Osteocyte (in vitro differentiated cells): ENCODE data around the gene PLEKHG4. TPM values are rescaled to one million over a fixed set of nuclear protein-coding genes. Genes with fewer than 3 reads are reported as not detected.

ENCODE experiments used
- DNase-seq: peaks from one replicate; pipeline ENCODE4 v3.0.0; 2021; ENCODE audit warnings: mixed read lengths; ENCODE audit not compliant: unreplicated experiment; ENCODE audit errors: extremely low spot score
- H3K27ac Mint-ChIP-seq: one replicate; pipeline ENCODE4 v1.8.0; 2021; ENCODE audit warnings: mild to moderate bottlenecking, mixed read lengths; ENCODE audit not compliant: unreplicated experiment
- H3K27me3 Mint-ChIP-seq: one replicate; pipeline ENCODE4 v1.8.0; 2021; ENCODE audit warnings: mixed read lengths; ENCODE audit not compliant: unreplicated experiment
- H3K36me3 Mint-ChIP-seq: one replicate; pipeline ENCODE4 v1.8.0; 2021; ENCODE audit warnings: mixed read lengths; ENCODE audit not compliant: unreplicated experiment
- H3K4me1 Mint-ChIP-seq: one replicate; pipeline ENCODE4 v1.8.0; 2021; ENCODE audit warnings: mixed read lengths; ENCODE audit not compliant: unreplicated experiment
- H3K4me3 Mint-ChIP-seq: one replicate; pipeline ENCODE4 v1.8.0; 2021; ENCODE audit warnings: mild to moderate bottlenecking, moderate library complexity, mixed read lengths; ENCODE audit not compliant: unreplicated experiment
- H3K9me3 Mint-ChIP-seq: one replicate; pipeline ENCODE4 v1.8.0; 2021; ENCODE audit warnings: mixed read lengths; ENCODE audit not compliant: unreplicated experiment
- total RNA-seq: library from RNA; stranded (reverse); gene quantifications from 2 replicates; pipeline ENCODE4 v1.2.1, GENCODE V29; 2021
- TF ChIP-seq, protein P1 (sequence below): fragments of 200-600 bp; sonication (generic); IDR thresholded peaks from 2 replicates; pipeline ENCODE4 v1.5.0; 2021; ENCODE audit warnings: antibody characterized with exemption, mild to moderate bottlenecking, moderate library complexity

Gene PLEKHG4
- total RNA-seq, 1 donor from 2014 or later = 11.4 TPM

DNA sequence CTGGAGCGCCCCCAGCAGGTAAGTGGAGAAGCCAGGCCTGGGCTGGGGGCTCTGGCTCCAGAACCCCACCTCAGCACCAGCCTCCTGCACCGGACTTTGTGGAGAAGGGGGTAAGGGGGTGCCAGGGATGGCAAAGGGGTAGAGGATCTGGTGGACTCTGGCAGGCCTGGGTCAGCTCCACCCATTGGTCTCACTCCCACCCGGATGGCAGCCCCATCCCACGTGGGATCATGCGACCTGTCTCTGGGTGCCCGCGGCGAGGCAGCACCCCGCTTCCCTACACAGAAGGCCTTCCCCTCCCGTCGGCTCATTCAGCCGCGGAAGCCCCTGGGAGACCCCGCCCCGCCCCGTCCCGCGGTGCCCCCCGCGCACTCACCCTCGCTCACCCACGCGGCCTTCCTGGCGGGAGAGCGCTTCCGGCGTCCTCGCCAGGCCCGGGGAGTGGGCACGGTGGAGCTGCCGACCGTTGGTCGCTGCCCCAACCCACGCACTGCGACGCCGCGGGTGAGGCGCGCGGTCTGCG, 498 bp upstream of the PLEKHG4 start:
- peak overlapping the region; percentile 79 for H3K27ac Mint-ChIP-seq
- no peaks in the 10 kb centered on the region for H3K27me3 Mint-ChIP-seq
- TF ChIP-seq, protein P1, sequence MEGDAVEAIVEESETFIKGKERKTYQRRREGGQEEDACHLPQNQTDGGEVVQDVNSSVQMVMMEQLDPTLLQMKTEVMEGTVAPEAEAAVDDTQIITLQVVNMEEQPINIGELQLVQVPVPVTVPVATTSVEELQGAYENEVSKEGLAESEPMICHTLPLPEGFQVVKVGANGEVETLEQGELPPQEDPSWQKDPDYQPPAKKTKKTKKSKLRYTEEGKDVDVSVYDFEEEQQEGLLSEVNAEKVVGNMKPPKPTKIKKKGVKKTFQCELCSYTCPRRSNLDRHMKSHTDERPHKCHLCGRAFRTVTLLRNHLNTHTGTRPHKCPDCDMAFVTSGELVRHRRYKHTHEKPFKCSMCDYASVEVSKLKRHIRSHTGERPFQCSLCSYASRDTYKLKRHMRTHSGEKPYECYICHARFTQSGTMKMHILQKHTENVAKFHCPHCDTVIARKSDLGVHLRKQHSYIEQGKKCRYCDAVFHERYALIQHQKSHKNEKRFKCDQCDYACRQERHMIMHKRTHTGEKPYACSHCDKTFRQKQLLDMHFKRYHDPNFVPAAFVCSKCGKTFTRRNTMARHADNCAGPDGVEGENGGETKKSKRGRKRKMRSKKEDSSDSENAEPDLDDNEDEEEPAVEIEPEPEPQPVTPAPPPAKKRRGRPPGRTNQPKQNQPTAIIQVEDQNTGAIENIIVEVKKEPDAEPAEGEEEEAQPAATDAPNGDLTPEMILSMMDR = no peak
- H3K9me3 Mint-ChIP-seq = no peaks in the 10 kb centered on the region
- peaks cover 28% of the 10 kb centered on the region for H3K4me1 Mint-ChIP-seq
- H3K4me3 Mint-ChIP-seq = peak overlapping the region; percentile 64
- H3K36me3 Mint-ChIP-seq = peaks cover 3% of the 10 kb centered on the region
- no peak for DNase-seq

DNA sequence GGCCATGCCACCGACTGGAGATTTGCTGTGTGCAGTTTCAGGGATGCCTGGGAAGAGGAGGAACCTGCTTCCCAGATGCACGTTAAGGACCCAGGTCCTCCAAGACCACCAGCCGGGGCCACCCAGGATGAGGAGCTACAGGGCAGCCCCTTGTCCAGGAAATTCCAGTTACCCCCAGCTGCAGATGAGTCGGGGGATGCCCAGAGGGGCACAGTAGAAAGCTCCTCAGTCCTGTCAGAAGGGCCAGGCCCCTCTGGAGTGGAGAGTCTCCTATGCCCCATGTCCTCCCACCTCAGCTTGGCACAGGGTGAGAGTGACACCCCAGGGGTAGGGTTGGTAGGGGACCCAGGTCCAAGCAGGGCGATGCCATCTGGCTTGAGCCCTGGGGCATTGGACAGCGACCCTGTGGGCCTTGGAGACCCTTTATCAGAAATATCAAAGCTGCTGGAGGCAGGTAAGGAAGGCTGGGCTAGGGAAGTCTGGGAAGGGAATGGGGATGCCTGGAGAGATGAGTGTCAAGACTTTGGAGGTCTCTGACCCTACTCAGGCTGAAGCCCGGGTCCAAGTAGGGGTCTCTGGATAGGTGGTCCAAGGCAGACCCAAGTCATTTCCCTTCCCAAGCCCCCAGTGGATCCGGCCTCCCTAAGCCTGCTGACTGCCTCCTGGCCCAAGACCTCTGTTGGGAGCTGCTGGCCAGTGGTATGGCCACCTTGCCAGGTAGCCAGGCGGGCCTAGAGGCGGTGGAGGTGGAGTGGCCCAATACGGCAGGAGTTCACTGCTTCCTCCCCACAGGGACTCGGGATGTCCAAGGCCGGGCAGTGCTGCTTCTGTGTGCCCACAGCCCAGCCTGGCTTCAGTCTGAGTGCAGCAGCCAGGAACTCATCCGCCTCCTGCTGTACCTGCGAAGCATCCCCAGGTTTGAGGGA, 1.0 kb downstream of the PLEKHG4 start:
- Mint-ChIP-seq H3K4me1 (peaks cover 34% of the 10 kb centered on the region), H3K27me3 (no peaks in the 10 kb centered on the region), H3K27ac (peak overlapping the region; percentile 31), H3K36me3 (peaks cover 3% of the 10 kb centered on the region), H3K9me3 (no peaks in the 10 kb centered on the region), H3K4me3 (no peak overlapping the region)
- no peak for DNase-seq
- TF ChIP-seq, protein P1 = no peak

DNA sequence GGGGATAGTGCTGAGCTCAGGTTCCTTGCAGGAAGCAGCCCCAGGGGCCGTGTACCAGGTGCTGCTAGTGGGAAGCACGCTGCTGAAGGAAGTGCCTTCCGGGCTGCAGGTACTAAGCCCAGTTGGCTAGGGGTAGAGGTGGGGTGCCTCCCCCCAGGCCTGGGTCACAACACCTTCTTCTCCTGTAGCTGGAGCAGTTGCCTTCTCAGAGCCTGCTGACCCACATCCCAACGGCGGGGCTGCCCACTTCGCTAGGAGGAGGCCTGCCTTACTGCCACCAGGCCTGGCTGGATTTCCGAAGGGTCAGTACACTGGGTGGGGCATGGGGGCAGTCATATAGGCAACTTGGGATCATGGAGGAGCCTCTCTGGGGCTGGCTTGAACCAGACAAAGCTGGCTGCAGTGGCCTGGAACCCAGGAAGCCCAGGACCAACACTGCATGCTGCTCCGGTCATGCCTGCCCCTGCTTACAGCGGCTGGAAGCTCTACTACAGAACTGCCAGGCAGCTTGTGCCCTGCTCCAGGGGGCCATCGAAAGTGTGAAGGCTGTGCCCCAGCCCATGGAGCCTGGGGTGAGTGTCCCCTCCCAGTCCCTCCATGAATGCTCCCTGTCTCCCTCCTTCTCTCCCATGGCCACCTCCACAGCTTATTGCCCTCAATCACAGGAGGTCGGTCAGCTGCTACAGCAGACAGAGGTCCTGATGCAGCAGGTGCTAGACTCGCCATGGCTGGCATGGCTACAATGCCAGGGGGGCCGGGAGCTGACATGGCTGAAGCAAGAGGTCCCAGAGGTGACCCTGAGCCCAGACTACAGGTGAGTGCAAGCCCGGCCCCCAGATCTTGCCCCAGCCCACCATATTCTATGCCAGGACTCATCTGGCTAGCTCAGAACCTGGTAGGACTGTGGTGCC, 2.5 kb downstream of the PLEKHG4 start:
- no peak for DNase-seq
- Mint-ChIP-seq H3K27ac (no peak overlapping the region), H3K36me3 (peaks cover 3% of the 10 kb centered on the region), H3K4me3 (no peak overlapping the region), H3K9me3 (no peaks in the 10 kb centered on the region), H3K4me1 (peaks cover 29% of the 10 kb centered on the region), H3K27me3 (no peaks in the 10 kb centered on the region)
- TF ChIP-seq, protein P1 = no peak

DNA sequence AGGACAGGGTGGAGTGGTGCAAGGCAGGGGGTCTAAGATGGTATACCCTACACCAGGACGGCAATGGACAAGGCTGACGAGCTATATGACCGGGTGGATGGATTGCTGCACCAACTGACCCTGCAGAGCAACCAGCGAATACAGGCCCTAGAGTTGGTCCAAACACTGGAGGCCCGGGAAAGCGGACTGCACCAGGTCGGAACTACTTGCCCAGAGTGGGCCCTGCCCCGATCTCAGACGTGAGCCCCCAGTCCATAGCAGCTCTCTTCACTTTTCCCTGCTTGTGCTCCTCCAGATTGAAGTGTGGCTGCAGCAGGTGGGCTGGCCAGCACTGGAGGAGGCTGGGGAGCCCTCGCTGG, 3.1 kb downstream of the PLEKHG4 start:
- no peak overlapping the region for H3K27ac Mint-ChIP-seq
- H3K36me3 Mint-ChIP-seq = peaks cover 3% of the 10 kb centered on the region
- TF ChIP-seq, protein P1 = no peak
- no peaks in the 10 kb centered on the region for H3K27me3 Mint-ChIP-seq
- H3K4me1 Mint-ChIP-seq = peaks cover 22% of the 10 kb centered on the region
- no peak for DNase-seq
- H3K4me3 Mint-ChIP-seq = no peak overlapping the region
- H3K9me3 Mint-ChIP-seq = no peaks in the 10 kb centered on the region
